ENCODE measurements around the gene YPEL1.

Gene YPEL1, protein sequence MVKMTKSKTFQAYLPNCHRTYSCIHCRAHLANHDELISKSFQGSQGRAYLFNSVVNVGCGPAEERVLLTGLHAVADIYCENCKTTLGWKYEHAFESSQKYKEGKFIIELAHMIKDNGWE

DNA sequence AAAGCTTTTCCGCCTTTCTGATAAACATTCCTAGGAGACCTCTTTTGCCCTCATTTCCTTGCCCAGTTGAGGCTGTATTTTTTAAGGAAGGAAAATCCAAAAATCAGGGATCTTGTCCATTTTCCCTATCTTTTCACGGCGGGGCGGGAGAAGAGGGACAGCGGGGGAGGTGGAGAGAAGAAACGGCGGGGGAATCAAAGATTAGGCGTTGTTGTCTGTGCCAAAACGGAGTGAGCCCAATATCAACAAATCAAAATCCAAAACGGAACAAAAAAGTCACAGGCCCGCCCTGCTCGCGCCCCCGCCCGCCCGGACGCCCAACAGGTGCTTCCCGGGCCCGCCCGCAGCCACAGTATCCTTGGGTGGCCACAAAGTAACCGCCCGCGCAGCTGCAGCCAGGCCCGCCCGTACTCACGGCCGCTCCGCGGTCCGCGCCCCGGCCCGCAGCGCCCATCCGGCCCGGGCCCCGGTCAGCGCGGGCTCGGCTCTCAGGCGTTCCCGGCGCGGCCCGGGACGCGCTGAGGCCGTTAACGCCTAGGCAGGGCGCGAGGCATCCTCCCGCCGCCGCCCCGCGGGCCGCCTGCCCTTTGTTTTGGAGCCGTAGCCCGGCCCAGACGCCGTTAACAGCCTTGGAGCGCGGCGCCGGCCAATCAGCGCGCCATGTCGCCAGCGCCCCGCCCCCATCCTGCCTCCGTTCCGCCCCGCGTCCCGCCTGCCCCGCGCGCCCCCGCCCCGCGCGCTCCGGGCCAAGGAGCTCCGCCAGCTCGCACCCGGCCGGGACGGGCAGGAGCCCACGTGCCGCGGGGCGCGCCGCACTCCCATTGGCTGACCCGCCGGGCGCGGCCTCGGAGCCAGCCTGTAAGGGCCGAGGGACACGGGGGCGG lies at the start of gene YPEL1:
TSS of gene YPEL1 (minus strand) at position 595 of the 884 bp plus-strand sequence. CDS start 25,050 bp downstream, outside the sequence.
- DNase-seq = peak; percentile 55

GRCh38 chr22:21780259-21780658 lies 44.7 kb upstream of the YPEL1 start:
- no peak for DNase-seq

DNA sequence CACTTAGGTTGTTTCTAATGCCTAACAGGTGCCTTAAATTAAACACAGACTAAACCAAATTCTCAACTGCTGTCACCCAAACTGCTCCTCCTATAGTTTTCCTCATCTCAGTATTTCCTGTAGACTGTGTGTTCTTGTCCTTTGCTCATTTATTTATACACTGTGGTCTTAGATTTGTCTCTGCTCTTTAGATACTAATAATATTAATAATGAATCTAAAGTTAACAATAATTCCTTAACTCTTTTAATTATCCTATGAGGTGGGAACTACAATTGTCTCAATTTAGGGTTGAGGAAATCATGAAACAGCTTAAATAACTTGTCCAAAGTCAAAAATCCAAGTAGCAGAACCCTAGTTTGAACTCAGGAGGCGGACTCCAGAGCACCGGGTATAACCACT lies 43.9 kb upstream of the YPEL1 start:
- DNase-seq = no peak

DNA sequence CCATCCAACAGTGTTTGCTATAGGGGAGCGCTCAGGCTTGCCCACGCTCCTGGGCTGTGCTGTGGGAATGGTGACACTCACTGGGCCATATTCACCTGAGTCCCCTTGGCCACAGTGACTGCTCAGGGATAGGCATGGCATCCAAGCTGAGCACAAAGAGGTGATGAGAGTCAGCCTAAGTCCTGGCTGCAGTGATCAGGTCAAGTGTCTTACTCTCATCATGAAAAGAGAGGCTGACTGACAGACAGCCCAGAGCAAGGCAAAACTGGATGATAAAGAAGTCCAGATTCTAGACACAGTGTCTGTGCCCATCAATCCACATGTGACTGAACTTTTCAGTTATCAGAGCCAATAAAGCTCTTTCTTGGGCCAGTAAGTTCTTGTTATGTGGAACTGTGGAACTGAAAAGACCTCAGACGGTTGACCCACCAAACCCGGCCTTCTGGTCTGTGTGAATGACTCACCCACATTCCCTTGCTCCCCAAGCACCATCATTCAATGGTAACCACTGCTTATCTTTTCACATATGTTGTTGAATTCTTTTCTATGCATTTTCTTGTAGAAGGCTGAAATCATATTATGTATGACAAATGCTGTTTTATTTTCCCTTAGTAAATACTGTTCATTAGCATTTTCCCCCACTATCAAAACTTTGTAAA lies 43.2 kb upstream of the YPEL1 start:
- DNase-seq = no peak

DNA sequence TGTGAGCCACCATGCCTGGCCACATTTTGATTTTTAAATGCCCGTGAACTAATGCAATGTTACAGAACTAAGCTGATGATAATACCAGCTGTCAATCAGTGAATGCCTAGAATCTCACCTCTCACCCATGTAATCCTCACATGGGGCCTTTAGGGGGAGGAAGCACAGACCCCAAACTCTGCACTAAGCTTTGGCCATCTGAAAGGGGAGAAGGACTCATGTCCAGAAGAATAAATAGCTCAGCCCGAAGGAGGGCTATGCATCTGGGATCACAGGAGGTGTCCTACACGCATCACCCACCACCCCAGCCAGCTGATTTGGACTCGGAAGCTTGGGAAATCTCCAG lies 36.0 kb upstream of the YPEL1 start:
- no peak for DNase-seq

DNA sequence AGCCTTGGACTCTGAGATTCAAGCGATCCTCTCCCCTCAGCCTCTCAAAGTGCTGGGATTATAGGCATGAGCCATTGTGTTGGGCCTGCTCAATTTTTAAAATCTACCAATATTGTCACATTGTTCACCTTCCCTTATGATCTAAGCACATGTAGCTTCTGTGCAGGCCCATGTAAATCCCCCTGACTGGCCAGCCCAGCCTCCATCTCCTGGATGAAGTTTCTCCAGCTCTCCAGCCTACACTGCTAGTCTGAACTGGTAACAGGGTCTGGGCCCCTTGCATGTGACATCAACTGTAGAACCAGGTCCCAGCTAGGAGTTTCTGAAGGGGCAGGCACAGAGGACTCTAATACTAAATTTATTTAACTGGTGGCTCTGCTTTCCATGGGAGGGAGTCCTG lies 32.8 kb upstream of the YPEL1 start:
- no peak for DNase-seq

DNA sequence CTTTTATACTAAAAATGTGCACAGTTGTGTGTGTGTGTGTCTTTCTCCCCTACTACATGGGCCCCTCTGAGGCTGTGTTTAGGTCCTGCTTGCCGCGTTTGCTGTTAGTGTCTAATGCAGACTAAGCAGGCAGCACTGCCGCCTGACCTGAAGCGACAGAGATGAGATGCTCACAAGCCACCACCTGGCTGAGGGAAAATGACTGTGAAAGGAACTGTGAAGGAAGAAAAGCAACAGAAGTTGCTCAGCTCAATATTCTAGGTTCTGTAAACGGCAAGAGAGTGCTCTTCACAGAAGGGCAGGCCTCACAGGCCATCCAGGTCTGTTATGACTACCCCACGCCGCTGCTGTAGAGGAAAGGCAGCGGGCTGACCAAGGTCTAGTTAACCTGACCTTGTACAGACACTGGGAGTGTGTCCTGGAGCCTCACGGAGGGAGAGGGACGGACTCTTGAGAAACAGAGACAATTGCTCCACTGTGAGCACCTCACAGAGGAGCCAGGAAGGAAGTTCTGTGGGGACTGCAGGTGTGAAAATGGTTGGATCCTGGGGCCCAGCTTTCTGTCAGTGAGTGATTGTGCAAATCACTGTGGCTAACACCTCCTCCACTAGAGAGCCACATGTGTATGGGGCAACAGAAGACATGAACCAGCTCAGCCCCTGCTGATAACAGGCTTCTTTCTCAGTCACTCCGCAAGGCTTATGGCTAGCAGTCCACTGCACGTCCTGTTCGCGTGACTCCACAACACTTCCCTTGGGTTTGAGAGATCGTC lies 31.3 kb upstream of the YPEL1 start:
- DNase-seq = no peak

GRCh38 chr22:21765909-21766529 lies 30.4 kb upstream of the YPEL1 start:
- no peak for DNase-seq

GRCh38 chr22:21764038-21764804 lies 28.6 kb upstream of the YPEL1 start:
- DNase-seq = no peak

DNA sequence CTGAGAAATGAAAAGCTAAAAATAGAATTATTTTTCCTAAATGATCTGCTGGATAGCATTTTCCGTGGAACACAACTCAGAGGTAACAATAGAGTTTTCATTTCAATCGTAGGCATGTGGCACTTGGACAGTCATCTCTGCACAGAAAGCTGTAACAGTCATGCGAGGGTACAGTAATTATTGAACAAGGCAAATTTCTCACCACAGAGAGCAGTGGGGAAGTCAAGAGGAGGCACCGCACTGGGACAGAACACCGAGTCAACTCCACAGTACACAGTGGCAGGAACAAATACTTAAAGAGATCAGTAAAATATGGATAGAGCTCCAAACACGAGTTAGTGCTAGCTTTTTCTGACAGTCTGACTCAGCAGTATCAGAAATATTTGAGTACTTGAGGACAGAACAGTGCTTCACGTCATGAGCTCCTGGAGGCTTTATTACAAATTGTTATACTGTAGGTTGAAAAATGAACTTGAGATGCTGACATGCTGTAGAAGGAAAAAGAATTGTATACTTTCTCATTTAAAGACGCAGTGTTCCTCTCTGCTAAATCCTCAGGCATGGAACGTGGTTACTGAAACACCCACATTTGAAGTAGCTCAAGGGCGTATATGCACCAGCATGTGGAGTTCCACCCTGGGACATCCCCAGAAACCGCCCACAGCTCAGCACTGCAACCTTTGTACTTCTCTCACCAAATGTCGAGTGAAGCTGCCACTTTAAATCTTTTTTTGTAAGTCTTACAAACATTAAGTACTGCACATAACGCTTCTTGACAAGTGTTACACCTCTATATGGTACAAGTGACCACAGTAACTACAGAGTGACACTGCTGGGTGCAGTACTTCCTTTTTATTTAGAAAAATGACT lies 27.4 kb upstream of the YPEL1 start:
- no peak for DNase-seq

DNA sequence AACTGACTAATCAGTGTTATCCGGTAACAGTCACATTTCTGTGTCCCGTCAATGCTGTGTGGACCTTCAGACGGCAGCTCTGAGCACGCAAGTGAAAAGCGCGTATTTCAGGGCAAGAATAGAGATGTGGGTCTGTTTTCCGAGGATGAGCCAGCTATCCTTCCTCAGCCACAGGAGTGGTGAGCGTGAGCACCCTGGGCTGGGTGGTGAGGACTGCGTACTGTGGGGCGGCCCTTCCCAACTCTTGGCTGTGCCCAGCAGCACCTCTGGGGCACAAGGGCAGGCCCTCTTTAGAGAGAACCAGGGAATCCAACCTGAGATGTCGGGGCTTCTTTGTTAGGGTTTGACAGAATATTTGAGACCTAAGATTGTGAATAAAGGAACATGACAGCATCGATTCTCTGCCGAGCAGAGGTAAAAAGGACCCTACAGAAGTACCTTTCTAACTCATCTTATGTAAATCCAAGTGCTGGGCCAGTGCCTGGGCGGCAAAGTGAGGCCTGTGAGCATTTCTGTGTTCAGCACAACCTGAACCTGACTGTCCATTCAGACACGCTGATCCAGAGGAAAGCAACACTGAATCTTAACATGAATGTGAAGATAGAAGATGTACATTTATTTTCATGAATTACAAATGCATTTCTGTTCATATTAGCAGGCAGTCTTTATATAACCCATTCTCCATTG lies 26.5 kb upstream of the YPEL1 start:
- DNase-seq = no peak

GRCh38 chr22:21761086-21761485 lies 25.5 kb upstream of the YPEL1 start:
- DNase-seq = no peak

- no peak for DNase-seq
Measured at GRCh38 chr22:21760640-21761039, 25.0 kb upstream of the YPEL1 start.

DNA sequence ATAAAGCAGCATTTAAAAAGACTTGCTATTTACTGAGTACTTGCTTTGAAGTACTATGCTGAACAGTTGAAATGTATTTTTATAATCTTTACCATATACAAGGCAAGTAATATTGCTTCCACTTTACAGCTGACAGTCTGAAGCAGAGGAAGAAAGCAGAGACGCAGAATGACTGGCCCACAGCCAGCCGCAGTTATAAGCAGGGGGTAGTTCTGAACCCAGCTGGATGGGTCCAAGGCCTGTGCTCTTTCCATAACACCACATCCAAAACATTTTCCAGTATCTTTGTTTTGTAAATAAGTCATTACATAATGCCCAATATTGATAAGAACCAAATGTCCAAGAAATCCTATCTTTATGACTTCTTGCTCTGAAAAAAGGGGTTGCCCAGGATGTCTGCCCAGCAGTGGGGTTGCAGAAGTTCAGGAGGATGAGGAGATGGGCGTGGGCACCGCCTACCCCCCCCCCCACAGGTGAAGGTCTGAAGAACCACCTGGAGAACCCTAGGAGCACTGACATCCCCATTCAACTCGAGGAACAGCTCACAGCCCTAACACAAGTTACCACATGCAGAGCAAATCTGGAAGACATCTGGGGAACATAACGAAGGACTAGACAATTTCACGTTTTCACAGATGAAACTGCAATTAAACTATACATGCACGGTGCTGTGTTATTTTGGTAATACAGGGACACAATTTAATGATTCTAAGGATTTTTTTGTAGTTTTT lies 24.2 kb upstream of the YPEL1 start:
- no peak for DNase-seq

DNA sequence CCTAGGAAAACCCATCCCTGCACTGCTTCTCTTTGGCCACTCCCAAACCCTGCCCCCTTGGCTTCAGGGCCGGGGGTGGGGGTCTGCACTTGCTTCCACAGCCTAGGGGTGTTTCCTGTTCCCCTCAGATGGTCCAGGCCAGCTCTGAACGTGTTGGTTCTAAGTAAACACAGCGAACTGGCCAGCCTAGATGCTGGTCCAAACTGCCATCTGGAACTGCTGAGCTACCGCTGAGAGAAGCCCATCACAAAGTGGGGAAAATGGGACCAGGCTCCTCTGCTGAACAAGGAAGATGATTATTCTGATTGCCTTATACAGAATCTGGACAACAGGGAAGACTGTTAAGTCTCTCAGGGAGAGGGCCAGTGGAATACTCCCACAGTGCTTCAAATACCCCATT lies 23.5 kb upstream of the YPEL1 start:
- DNase-seq = no peak

- DNase-seq = no peak
Measured at GRCh38 chr22:21758091-21758864, 22.7 kb upstream of the YPEL1 start.

GRCh38 chr22:21755851-21756284 lies 20.3 kb upstream of the YPEL1 start:
- no peak for DNase-seq

DNA sequence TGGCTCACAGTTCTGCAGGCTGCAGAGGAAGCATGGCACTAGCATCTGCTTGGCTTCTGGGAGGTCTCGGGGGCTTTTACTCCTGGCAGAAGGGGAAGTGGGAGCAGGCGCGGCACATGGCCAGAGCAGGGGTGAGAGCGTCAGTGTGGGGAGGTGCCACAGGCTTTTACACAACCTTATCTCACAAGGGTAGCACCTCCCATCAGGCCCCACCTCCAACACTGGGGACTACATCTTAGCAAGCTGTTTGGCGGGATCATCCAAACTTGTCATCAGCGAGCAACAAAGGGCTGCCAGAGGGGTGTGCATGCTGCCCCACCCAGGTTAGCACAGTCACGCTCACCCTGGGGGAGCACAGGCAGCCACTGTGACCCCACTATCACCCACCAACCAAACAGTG lies 18.9 kb upstream of the YPEL1 start:
- peak; percentile 34 for DNase-seq

Data from DMS 273 treated with DMSO at 0.1 percent for 48 hours (cell line).